ENCODE data around the gene CCDC92.

The CCDC92 gene

GRCh38 chr12:124002654-124003053 is 30.0 kb upstream of the CCDC92 start:
- DNase-seq (ENCODE audit: low read depth in 1 of 2, low spot score in 1 of 2), result no peak

- DNase-seq (ENCODE audit: low read depth in 1 of 2, low spot score in 1 of 2), result no peak
Observed at GRCh38 chr12:124002021-124002644, 29.5 kb upstream of the CCDC92 start.

GRCh38 chr12:124001343-124001742 is 28.7 kb upstream of the CCDC92 start:
- no peak for DNase-seq (ENCODE audit: low read depth in 1 of 2, low spot score in 1 of 2)

- no peak for DNase-seq (ENCODE audit: low read depth in 1 of 2, low spot score in 1 of 2)
Observed at GRCh38 chr12:124000111-124000510, 27.5 kb upstream of the CCDC92 start.

- DNase-seq (ENCODE audit: low read depth in 1 of 2, low spot score in 1 of 2), result no peak
Observed at GRCh38 chr12:123998991-123999359, 26.3 kb upstream of the CCDC92 start.

- DNase-seq (ENCODE audit: low read depth in 1 of 2, low spot score in 1 of 2), result no peak
Observed at GRCh38 chr12:123998344-123998990, 25.8 kb upstream of the CCDC92 start.

- DNase-seq (ENCODE audit: low read depth in 1 of 2, low spot score in 1 of 2), result no peak
Observed at GRCh38 chr12:123997908-123998307, 25.3 kb upstream of the CCDC92 start.

- no peak for DNase-seq (ENCODE audit: low read depth in 1 of 2, low spot score in 1 of 2)
Observed at GRCh38 chr12:123997033-123997822, 24.6 kb upstream of the CCDC92 start.

- DNase-seq (ENCODE audit: low read depth in 1 of 2, low spot score in 1 of 2), result no peak
Observed at GRCh38 chr12:123996581-123996980, 23.9 kb upstream of the CCDC92 start.

- no peak for DNase-seq (ENCODE audit: low read depth in 1 of 2, low spot score in 1 of 2)
Observed at GRCh38 chr12:123995023-123995748, 22.6 kb upstream of the CCDC92 start.

- DNase-seq (ENCODE audit: low read depth in 1 of 2, low spot score in 1 of 2), result no peak
Observed at GRCh38 chr12:123992118-123992825, 19.6 kb upstream of the CCDC92 start.

- no peak for DNase-seq (ENCODE audit: low read depth in 1 of 2, low spot score in 1 of 2)
Observed at GRCh38 chr12:123991372-123991951, 18.8 kb upstream of the CCDC92 start.

- DNase-seq (ENCODE audit: low read depth in 1 of 2, low spot score in 1 of 2), result no peak
Observed at GRCh38 chr12:123990511-123990910, 17.9 kb upstream of the CCDC92 start.

GRCh38 chr12:123989753-123990152 is 17.1 kb upstream of the CCDC92 start:
- DNase-seq (ENCODE audit: low read depth in 1 of 2, low spot score in 1 of 2), result no peak

GRCh38 chr12:123989168-123989567 is 16.5 kb upstream of the CCDC92 start:
- no peak for DNase-seq (ENCODE audit: low read depth in 1 of 2, low spot score in 1 of 2)

GRCh38 chr12:123987022-123987421 is 14.4 kb upstream of the CCDC92 start:
- no peak for DNase-seq (ENCODE audit: low read depth in 1 of 2, low spot score in 1 of 2)

- DNase-seq (ENCODE audit: low read depth in 1 of 2, low spot score in 1 of 2), result no peak
Observed at GRCh38 chr12:123986374-123986965, 13.8 kb upstream of the CCDC92 start.

GRCh38 chr12:123984903-123985302 is 12.3 kb upstream of the CCDC92 start:
- DNase-seq (ENCODE audit: low read depth in 1 of 2, low spot score in 1 of 2), result no peak

- DNase-seq (ENCODE audit: low read depth in 1 of 2, low spot score in 1 of 2), result peak in 1 of 2 donors; percentile 6
Observed at GRCh38 chr12:123983822-123984485, 11.3 kb upstream of the CCDC92 start.

GRCh38 chr12:123982269-123982668 is 9.6 kb upstream of the CCDC92 start:
- no peak for DNase-seq (ENCODE audit: low read depth in 1 of 2, low spot score in 1 of 2)
